Spleen (tissue), 11 donors: Measurements from ENCODE around the gene RYR2. TPM values are rescaled to one million over a fixed set of nuclear protein-coding genes. Genes with fewer than 3 reads are reported as not detected.

Experiments used
- DNase-seq: peaks from one replicate; pipeline ENCODE4 v3.0.0-alpha.2; 2020
- H3K27ac ChIP-seq, 8 donors: fragments of 200-600 bp; sonication (generic) in 7 of 8; 1 replicate in 4 of 8; 2 replicates in 4 of 8; pipeline versions ENCODE4 v1.5.0 to v1.8.0; 2016 to 2021; ENCODE audit warnings: inconsistent platforms in 4 of 8, mild to moderate bottlenecking in 4 of 8, moderate library complexity in 1 of 8
- H3K27me3 ChIP-seq, 7 donors: fragments of 200-600 bp; sonication (generic) in 6 of 7; replicated peaks in 1 of 7; 1 replicate in 4 of 7; 2 replicates in 3 of 7; pipeline versions ENCODE4 v1.5.0 to v1.8.0; 2016 to 2021; ENCODE audit warnings: inconsistent platforms in 3 of 7, mild to moderate bottlenecking in 1 of 7
- H3K36me3 ChIP-seq, 6 donors: fragments of 200-600 bp; sonication (generic) in 5 of 6; 1 replicate in 4 of 6; 2 replicates in 2 of 6; pipeline versions ENCODE4 v1.5.0 to v1.8.0; 2016 to 2021; ENCODE audit warnings: inconsistent platforms in 2 of 6
- H3K4me1 ChIP-seq, 6 donors: fragments of 200-600 bp; sonication (generic) in 5 of 6; 1 replicate in 3 of 6; 2 replicates in 3 of 6; pipeline versions ENCODE4 v1.5.0 to v1.8.0; 2016 to 2021; ENCODE audit warnings: inconsistent platforms in 3 of 6
- H3K4me3 ChIP-seq, 8 donors: fragments of 200-600 bp; sonication (generic) in 7 of 8; 1 replicate in 4 of 8; 2 replicates in 4 of 8; pipeline versions ENCODE4 v1.5.0 to v1.8.0; 2016 to 2021; ENCODE audit warnings: inconsistent platforms in 4 of 8, mild to moderate bottlenecking in 4 of 8, moderate library complexity in 2 of 8
- H3K9me3 ChIP-seq, 8 donors: fragments of 200-600 bp; sonication (generic) in 7 of 8; 1 replicate in 4 of 8; 2 replicates in 4 of 8; pipeline versions ENCODE4 v1.5.0 to v1.8.0; 2016 to 2021; ENCODE audit warnings: inconsistent platforms in 4 of 8
- POLR2A ChIP-seq, 3 donors: fragments of 450-650 bp; IDR thresholded peaks; one replicate each; pipeline ENCODE4 v1.5.1; 2017; ENCODE audit warnings: antibody characterized with exemption in 3 of 3, mild to moderate bottlenecking in 1 of 3
- POLR2AphosphoS5 ChIP-seq, 3 donors: sonication (generic); formaldehyde crosslinking; IDR thresholded peaks; one replicate each; pipeline ENCODE4 v1.5.1; 2017; ENCODE audit warnings: antibody characterized with exemption in 3 of 3
- WGBS, 5 donors: extraction: QIAGEN DNeasy Blood & Tissue Kit in 3 of 5; methylation state at CpG; one replicate each; pipeline versions ENCODE4 v1.1.5 to v1.1.7; 2013 to 2018; 5-methylcytosine and 5-hydroxymethylcytosine counted together
- intact Hi-C: fragments of 100-400 bp; cut with DNase I; formaldehyde crosslinking; loops from one replicate; pipeline ENCODE4 v1.15.0; 2023; ENCODE audit warnings: low total_unique reads
- polyA plus RNA-seq, 3 donors: library from polyadenylated mRNA; stranded (reverse); fragments of 200-250 nt; gene quantifications; one replicate each; pipeline ENCODE4 v1.2.1, GENCODE V29; 2013
- total RNA-seq, 7 donors: library from RNA; depleted of rRNA in 3 of 7; stranded (reverse); fragments of >200 nt in 3 of 7; fragmentation: NEBNext Ultra II Directional in 4 of 7; extraction: Animal tissue kit (Norgen Biotek cat#: 25700) in 4 of 7; gene quantifications; one replicate each; pipeline versions ENCODE4 v1.1.0 to v1.2.1, GENCODE V29; 2016 to 2021
- TF ChIP-seq, protein P1 (sequence below), 11 experiments: fragments of 200-600 bp in 7 of 11; fragments of 450-650 bp in 4 of 11; sonication (generic) in 4 of 11; IDR thresholded peaks in 8 of 11; conservative IDR thresholded peaks in 3 of 11; 1 replicate in 7 of 11; 2 replicates in 4 of 11; pipeline versions ENCODE4 v1.4.0 to v1.8.0; 2016 to 2021; ENCODE audit warnings: antibody characterized with exemption in 11 of 11, inconsistent platforms in 4 of 11, mild to moderate bottlenecking in 1 of 11
- donor health status: healthy with polysubstance abuse.
- donor health status: DM: no; HTN: no; CAD: no; lungs with moderate emphysema.
- donor health status: DM: no; HTN: no; CAD: no.
- donor health status: Bipolar disorder and iron deficiency.
- donor health status: healthy.
- donor health status: DM: no; HTN: no; CAD: no.
- donor health status: DM: yes; HTN: yes; CAD: no.

RYR2 gene
- total and polyA plus RNA-seq, 10 donors, result 0.12 to 7.1 (median 3.7) TPM

DNA sequence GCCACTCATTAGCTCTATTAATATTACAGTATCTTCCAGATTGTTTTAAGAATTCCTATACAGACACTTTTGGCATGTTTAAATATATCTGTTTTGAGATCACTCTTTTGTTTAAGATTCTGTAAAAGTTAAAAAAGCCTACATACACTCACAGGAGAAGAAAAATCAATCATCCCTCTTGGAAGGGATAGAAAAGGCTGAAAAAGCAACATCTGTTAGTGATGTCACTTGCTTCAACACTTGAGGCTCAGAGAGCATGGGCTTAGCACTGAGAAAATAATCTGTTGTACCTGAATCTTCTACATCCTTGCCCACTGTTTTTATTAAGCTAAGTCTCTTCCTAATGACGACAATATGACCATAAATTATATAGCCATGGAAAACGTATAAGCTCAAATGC lies 721.8 kb downstream of the RYR2 start:
- intact Hi-C loops, result no loop called here
- no peak overlapping the region for H3K4me3 ChIP-seq
- no peaks in the 10 kb centered on the region for H3K36me3 ChIP-seq
- DNase-seq, result no peak
- TF ChIP-seq POLR2A (IDR thresholded peaks at IDR 0.05) (no peak), POLR2AphosphoS5 (IDR thresholded peaks at IDR 0.05) (no peak)
- TF ChIP-seq, protein P1, sequence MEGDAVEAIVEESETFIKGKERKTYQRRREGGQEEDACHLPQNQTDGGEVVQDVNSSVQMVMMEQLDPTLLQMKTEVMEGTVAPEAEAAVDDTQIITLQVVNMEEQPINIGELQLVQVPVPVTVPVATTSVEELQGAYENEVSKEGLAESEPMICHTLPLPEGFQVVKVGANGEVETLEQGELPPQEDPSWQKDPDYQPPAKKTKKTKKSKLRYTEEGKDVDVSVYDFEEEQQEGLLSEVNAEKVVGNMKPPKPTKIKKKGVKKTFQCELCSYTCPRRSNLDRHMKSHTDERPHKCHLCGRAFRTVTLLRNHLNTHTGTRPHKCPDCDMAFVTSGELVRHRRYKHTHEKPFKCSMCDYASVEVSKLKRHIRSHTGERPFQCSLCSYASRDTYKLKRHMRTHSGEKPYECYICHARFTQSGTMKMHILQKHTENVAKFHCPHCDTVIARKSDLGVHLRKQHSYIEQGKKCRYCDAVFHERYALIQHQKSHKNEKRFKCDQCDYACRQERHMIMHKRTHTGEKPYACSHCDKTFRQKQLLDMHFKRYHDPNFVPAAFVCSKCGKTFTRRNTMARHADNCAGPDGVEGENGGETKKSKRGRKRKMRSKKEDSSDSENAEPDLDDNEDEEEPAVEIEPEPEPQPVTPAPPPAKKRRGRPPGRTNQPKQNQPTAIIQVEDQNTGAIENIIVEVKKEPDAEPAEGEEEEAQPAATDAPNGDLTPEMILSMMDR (IDR thresholded peaks at IDR 0.05 in 8 of 11, conservative IDR thresholded peaks at IDR 0.05 in 3 of 11), result no peak
- no peaks in the 10 kb centered on the region for H3K9me3 ChIP-seq
- WGBS, 5 donors, result 41 to 63% (median 54%) methylated on average over 2 of the region's 2 CpGs
- H3K4me1 ChIP-seq, result no peaks in the 10 kb centered on the region
- H3K27ac ChIP-seq, result no peak overlapping the region
- H3K27me3 ChIP-seq, result no peaks in the 10 kb centered on the region

DNA sequence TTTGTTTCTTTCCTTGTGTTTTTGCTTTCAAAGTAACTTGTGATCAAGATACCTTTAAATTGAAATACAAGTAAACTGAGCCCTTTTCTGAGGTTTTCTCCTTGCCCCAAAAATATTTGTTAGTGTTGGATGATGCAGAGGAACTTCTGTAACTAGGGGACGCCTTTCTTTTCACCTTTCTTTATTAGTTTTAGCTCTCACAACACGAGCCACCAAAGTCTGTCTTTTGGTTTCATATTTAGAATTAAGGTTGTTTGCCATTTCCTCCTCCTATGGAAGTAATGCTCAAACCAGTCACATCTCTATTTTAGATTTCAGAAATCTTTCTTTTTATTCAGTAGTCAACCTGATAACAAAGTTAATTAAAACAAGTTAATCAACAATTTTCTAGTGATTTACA lies 727.9 kb downstream of the RYR2 start:
- intact Hi-C loops, result no loop called here
- TF ChIP-seq POLR2A (IDR thresholded peaks at IDR 0.05) (no peak), POLR2AphosphoS5 (IDR thresholded peaks at IDR 0.05) (no peak)
- TF ChIP-seq, protein P1 (IDR thresholded peaks at IDR 0.05 in 8 of 11, conservative IDR thresholded peaks at IDR 0.05 in 3 of 11), result no peak
- no peaks in the 10 kb centered on the region for H3K4me1 ChIP-seq
- no peak for DNase-seq
- no peak overlapping the region for H3K27ac ChIP-seq
- H3K36me3 ChIP-seq, result no peaks in the 10 kb centered on the region
- no peaks in the 10 kb centered on the region for H3K9me3 ChIP-seq
- 59 to 70% (median 64%) methylated on average over 2 of the region's 2 CpGs for WGBS, 5 donors
- no peak overlapping the region for H3K4me3 ChIP-seq
- H3K27me3 ChIP-seq, result no peaks in the 10 kb centered on the region

DNA sequence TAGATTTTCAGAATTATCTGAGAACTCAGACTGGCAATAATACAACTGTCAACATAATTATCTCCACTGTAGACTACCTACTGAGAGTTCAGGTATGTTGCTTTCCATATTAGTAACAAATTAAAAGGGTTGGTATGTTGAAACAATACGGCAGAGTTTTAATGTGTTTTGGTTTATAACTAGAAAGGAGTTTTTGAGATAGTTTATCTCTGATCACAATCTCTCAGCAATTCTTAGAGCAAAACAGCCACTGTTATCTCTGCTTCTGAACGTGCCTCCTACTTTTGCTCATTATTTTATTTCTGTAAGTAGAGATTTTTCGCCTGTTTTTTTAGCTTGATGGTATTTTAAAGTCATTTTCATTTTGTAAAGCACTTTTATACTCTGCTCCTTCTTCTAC lies 730.0 kb downstream of the RYR2 start:
- DNase-seq, result no peak
- TF ChIP-seq, protein P1 (IDR thresholded peaks at IDR 0.05 in 8 of 11, conservative IDR thresholded peaks at IDR 0.05 in 3 of 11), result no peak
- TF ChIP-seq POLR2AphosphoS5 (IDR thresholded peaks at IDR 0.05) (no peak), POLR2A (IDR thresholded peaks at IDR 0.05) (no peak)
- Histone ChIP-seq H3K36me3 (no peaks in the 10 kb centered on the region), H3K9me3 (no peaks in the 10 kb centered on the region), H3K27ac (no peak overlapping the region), H3K4me1 (no peaks in the 10 kb centered on the region), H3K4me3 (no peak overlapping the region), H3K27me3 (no peaks in the 10 kb centered on the region)
- intact Hi-C loops, result no loop called here
- WGBS, 5 donors, result 54 to 79% (median 68%) methylated on average over 3 of the region's 3 CpGs

DNA sequence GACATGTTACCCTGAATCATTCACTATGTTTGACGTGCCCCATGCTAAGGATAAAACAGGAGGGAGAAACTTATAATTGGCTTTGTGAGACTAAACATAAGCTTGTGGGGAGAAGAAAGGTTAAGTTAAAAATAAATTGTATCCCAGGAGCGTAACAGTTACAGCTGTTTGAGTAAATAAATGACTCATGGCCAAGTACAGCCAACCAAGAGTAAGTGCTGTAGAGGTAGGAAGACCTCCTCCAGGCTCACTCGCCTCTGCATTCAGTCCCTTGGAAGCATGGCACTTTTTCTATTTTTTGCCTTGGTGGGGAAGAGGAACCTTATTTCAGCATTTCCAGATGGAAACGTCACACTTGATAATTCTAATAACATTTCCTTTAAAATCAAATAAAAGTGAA lies 732.3 kb downstream of the RYR2 start:
- no peaks in the 10 kb centered on the region for H3K36me3 ChIP-seq
- WGBS, 5 donors, result 81 to 86% (median 84%) methylated on average over 4 of the region's 4 CpGs
- intact Hi-C loops, result no loop called here
- DNase-seq, result no peak
- no peaks in the 10 kb centered on the region for H3K9me3 ChIP-seq
- no peaks in the 10 kb centered on the region for H3K4me1 ChIP-seq
- no peak for TF ChIP-seq POLR2A (IDR thresholded peaks at IDR 0.05)
- no peak for TF ChIP-seq POLR2AphosphoS5 (IDR thresholded peaks at IDR 0.05)
- TF ChIP-seq, protein P1 (IDR thresholded peaks at IDR 0.05 in 8 of 11, conservative IDR thresholded peaks at IDR 0.05 in 3 of 11), result no peak
- no peak overlapping the region for H3K27ac ChIP-seq
- H3K4me3 ChIP-seq, result no peak overlapping the region
- H3K27me3 ChIP-seq, result no peaks in the 10 kb centered on the region
